HepG2 (cell line): Measurements from ENCODE around the gene SPATA25. TPM values are rescaled to one million over a fixed set of nuclear protein-coding genes. Genes with fewer than 3 reads are reported as not detected.

Experiments
- IKZF4 ChIP-seq: sonication (generic); formaldehyde crosslinking; IDR thresholded peaks from 2 replicates; pipeline ENCODE4 v1.5.1; 2020; ENCODE audit warnings: borderline replicate concordance, mild to moderate bottlenecking, low read depth, missing genetic modification reagents; ENCODE audit errors: not compliant biosample characterization
- KAT7 ChIP-seq: IDR thresholded peaks from 2 replicates; pipeline ENCODE4 v1.6.1; 2018; ENCODE audit warnings: borderline replicate concordance, missing compliant biosample characterization
- MED8 ChIP-seq: sonication (generic); formaldehyde crosslinking; IDR thresholded peaks from 2 replicates; pipeline ENCODE4 v1.8.1; 2023; ENCODE audit warnings: mild to moderate bottlenecking, missing genetic modification reagents; ENCODE audit not compliant: insufficient replicate concordance
- POLR2G ChIP-seq: fragments of 200-400 bp; formaldehyde crosslinking; IDR thresholded peaks from 2 replicates; pipeline ENCODE4 v1.6.1; 2018; ENCODE audit warnings: mild to moderate bottlenecking, low read depth, low read length, moderate library complexity
- WIZ ChIP-seq: sonication (generic); formaldehyde crosslinking; IDR thresholded peaks from 2 replicates; pipeline ENCODE4 v1.5.1; 2020; ENCODE audit warnings: mild to moderate bottlenecking, missing genetic modification reagents
- ZFP36 ChIP-seq: fragments of 150-350 bp; IDR thresholded peaks from 2 replicates; pipeline ENCODE4 v1.6.1; 2018; ENCODE audit warnings: borderline replicate concordance, low read length, low read depth; ENCODE audit not compliant: partially characterized antibody
- ZNF10 ChIP-seq: sonication (generic); formaldehyde crosslinking; IDR thresholded peaks from 2 replicates; pipeline ENCODE4 v1.4.0; 2020; ENCODE audit warnings: mild to moderate bottlenecking, low read depth, missing genetic modification reagents, borderline replicate concordance
- ZNF34 ChIP-seq: sonication (generic); formaldehyde crosslinking; IDR thresholded peaks from 2 replicates; pipeline ENCODE4 v1.4.0; 2020; ENCODE audit warnings: mild to moderate bottlenecking, missing genetic modification reagents, borderline replicate concordance
- ZNF691 ChIP-seq: sonication (generic); formaldehyde crosslinking; IDR thresholded peaks from 2 replicates; pipeline ENCODE4 v1.4.0; 2020; ENCODE audit warnings: missing genetic modification reagents, low read depth, mild to moderate bottlenecking, borderline replicate concordance
- polyA plus RNA-seq, 8 experiments: library from polyadenylated mRNA; depleted of rRNA in 3 of 8; stranded (reverse) in 7 of 8; unstranded in 1 of 8; fragments of >200 nt; fragmentation: Illumina TruSeq in 4 of 8; extraction: Trizol in 4 of 8; gene quantifications; 2 replicates each; pipeline versions ENCODE4 v1.2.1 to v1.2.3, GENCODE V29; 2011 to 2016; ENCODE audit warnings: low read depth in 4 of 8, missing spikeins in 1 of 8, mixed read lengths in 1 of 8; ENCODE audit not compliant: insufficient read depth in 1 of 8
- total RNA-seq, 5 experiments: library from RNA; depleted of rRNA; stranded (reverse); fragments of >200 nt; fragmentation: Illumina TruSeq; extraction: Trizol; gene quantifications; 2 replicates each; pipeline ENCODE4 v1.2.3, GENCODE V29; 2016; ENCODE audit warnings: low read depth in 1 of 5
- TF ChIP-seq, protein P1 (sequence below): sonication (generic); formaldehyde crosslinking; IDR thresholded peaks from 2 replicates; pipeline ENCODE4 v1.4.0; 2020; ENCODE audit warnings: mild to moderate bottlenecking, low read depth, missing genetic modification reagents
- TF ChIP-seq, protein P2 (sequence below): IDR thresholded peaks from 2 replicates; pipeline ENCODE4 v1.6.1; 2016; ENCODE audit warnings: missing compliant biosample characterization, missing genetic modification reagents, borderline replicate concordance
- TF ChIP-seq, protein P3 (sequence below): sonication (generic); formaldehyde crosslinking; conservative IDR thresholded peaks from 2 replicates; pipeline ENCODE4 v1.8.0; 2022; ENCODE audit warnings: missing genetic modification reagents
- TF ChIP-seq, protein P4 (sequence below): sonication (generic); formaldehyde crosslinking; IDR thresholded peaks from 2 replicates; pipeline ENCODE4 v1.9.0; 2022; ENCODE audit warnings: missing genetic modification reagents, mild to moderate bottlenecking, borderline replicate concordance
- TF ChIP-seq, protein P5 (sequence below): IDR thresholded peaks from 2 replicates; pipeline ENCODE4 v1.6.1; 2016; ENCODE audit warnings: control low read depth
- TF ChIP-seq, protein P6 (sequence below): sonication (generic); formaldehyde crosslinking; IDR thresholded peaks from 2 replicates; pipeline ENCODE4 v1.5.0; 2020; ENCODE audit warnings: missing genetic modification reagents

Gene SPATA25
- total and polyA plus RNA-seq, 2 of the 13 experiments (the other 11 are each of a cell fraction or from before 2014, with no cell fraction given), result 4.8 to 7.6 TPM

DNA sequence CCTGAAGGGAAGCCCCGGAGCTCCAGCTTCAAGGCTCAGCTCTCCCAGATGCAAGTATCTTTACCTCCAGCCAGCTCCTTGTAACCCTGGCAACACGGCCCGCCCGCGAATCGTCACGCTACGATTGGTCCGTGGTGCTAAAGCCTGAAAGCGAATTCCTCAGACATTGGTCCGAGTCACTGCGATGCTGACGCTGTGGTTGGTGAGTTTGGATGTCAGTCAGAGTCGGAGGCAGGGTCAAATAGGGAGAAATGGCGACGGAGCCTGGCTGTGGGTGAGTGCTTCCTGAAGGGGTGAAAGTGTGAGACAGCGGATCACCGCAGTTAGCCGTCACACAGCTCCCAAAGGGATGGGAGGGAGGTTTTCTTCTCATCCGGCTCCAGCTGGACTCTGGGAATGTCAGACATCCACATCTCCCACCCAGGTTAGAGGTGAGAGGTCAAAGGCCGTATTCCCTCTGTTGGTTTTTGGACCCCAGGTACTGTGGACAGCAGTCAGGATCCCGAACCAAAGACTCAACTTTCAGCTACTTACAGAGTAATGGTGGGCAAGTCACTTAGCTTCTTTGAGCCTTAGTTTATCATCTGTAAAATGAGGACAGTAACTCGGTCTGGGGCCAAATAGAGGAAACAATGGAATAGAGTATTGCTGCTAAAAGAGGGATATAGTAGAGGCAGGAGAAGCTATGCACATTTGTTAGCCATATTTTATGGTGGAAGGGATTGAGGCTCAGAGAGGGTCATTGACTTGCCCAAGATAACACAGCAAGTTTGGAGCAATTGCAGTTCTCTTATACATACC lies 6.2 kb downstream of the SPATA25 start, which contains the start of gene ZSWIM1 (continued):
- TF ChIP-seq, protein P1, sequence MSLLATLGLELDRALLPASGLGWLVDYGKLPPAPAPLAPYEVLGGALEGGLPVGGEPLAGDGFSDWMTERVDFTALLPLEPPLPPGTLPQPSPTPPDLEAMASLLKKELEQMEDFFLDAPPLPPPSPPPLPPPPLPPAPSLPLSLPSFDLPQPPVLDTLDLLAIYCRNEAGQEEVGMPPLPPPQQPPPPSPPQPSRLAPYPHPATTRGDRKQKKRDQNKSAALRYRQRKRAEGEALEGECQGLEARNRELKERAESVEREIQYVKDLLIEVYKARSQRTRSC, result no peak; the same call in 1 of the 2 replicates
- TF ChIP-seq, protein P2, sequence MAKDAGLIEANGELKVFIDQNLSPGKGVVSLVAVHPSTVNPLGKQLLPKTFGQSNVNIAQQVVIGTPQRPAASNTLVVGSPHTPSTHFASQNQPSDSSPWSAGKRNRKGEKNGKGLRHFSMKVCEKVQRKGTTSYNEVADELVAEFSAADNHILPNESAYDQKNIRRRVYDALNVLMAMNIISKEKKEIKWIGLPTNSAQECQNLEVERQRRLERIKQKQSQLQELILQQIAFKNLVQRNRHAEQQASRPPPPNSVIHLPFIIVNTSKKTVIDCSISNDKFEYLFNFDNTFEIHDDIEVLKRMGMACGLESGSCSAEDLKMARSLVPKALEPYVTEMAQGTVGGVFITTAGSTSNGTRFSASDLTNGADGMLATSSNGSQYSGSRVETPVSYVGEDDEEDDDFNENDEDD (CRISPR knock-in tag), result peak; percentile 67; the same call in 1 of the 2 replicates
- TF ChIP-seq WIZ (CRISPR knock-in tag) (0 out of 2 replicates have a peak, but pooled peaks have one; percentile 6), IKZF4 (peak; percentile 61), ZNF34 (0 out of 2 replicates have a peak, but pooled peaks have one; percentile 73), ZNF10 (CRISPR knock-in tag) (no peak), ZNF691 (CRISPR knock-in tag) (peak; percentile 56; the same call in 1 of the 2 replicates), MED8 (CRISPR knock-in tag) (peak; percentile 46), POLR2G (peak; percentile 99), ZFP36 (peak; percentile 77), KAT7 (peak; percentile 66; the same call in 1 of the 2 replicates)
- TF ChIP-seq, protein P3, sequence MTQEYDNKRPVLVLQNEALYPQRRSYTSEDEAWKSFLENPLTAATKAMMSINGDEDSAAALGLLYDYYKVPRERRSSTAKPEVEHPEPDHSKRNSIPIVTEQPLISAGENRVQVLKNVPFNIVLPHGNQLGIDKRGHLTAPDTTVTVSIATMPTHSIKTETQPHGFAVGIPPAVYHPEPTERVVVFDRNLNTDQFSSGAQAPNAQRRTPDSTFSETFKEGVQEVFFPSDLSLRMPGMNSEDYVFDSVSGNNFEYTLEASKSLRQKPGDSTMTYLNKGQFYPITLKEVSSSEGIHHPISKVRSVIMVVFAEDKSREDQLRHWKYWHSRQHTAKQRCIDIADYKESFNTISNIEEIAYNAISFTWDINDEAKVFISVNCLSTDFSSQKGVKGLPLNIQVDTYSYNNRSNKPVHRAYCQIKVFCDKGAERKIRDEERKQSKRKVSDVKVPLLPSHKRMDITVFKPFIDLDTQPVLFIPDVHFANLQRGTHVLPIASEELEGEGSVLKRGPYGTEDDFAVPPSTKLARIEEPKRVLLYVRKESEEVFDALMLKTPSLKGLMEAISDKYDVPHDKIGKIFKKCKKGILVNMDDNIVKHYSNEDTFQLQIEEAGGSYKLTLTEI (CRISPR knock-in tag), result no peak
- TF ChIP-seq, protein P4, sequence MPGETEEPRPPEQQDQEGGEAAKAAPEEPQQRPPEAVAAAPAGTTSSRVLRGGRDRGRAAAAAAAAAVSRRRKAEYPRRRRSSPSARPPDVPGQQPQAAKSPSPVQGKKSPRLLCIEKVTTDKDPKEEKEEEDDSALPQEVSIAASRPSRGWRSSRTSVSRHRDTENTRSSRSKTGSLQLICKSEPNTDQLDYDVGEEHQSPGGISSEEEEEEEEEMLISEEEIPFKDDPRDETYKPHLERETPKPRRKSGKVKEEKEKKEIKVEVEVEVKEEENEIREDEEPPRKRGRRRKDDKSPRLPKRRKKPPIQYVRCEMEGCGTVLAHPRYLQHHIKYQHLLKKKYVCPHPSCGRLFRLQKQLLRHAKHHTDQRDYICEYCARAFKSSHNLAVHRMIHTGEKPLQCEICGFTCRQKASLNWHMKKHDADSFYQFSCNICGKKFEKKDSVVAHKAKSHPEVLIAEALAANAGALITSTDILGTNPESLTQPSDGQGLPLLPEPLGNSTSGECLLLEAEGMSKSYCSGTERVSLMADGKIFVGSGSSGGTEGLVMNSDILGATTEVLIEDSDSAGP (CRISPR knock-in tag), result no peak; the same call in 1 of the 2 replicates
- TF ChIP-seq, protein P5, sequence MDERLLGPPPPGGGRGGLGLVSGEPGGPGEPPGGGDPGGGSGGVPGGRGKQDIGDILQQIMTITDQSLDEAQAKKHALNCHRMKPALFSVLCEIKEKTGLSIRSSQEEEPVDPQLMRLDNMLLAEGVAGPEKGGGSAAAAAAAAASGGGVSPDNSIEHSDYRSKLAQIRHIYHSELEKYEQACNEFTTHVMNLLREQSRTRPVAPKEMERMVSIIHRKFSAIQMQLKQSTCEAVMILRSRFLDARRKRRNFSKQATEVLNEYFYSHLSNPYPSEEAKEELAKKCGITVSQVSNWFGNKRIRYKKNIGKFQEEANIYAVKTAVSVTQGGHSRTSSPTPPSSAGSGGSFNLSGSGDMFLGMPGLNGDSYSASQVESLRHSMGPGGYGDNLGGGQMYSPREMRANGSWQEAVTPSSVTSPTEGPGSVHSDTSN (CRISPR knock-in tag), result peak; percentile 100
- TF ChIP-seq, protein P6, sequence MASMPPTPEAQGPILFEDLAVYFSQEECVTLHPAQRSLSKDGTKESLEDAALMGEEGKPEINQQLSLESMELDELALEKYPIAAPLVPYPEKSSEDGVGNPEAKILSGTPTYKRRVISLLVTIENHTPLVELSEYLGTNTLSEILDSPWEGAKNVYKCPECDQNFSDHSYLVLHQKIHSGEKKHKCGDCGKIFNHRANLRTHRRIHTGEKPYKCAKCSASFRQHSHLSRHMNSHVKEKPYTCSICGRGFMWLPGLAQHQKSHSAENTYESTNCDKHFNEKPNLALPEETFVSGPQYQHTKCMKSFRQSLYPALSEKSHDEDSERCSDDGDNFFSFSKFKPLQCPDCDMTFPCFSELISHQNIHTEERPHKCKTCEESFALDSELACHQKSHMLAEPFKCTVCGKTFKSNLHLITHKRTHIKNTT (CRISPR knock-in tag), result no peak
